MM.1S (cell line): ENCODE results near the gene ATF7.

ENCODE experiments used
- DNase-seq: peaks from one replicate; pipeline ENCODE4 v3.0.0-alpha.2; 2015
- H2AFZ ChIP-seq: fragments of 300-600 bp; sonication (generic); 2 replicates; pipeline ENCODE4 v1.6.0; 2016; ENCODE audit warnings: antibody characterized with exemption, low read length
- H3F3A ChIP-seq: fragments of 300-600 bp; sonication (generic); 2 replicates; pipeline ENCODE4 v1.6.1; 2016; ENCODE audit warnings: mild to moderate bottlenecking, antibody characterized with exemption, low read length, moderate library complexity, mixed read lengths; ENCODE audit not compliant: insufficient read depth
- H3K27ac ChIP-seq: fragments of 300-600 bp; sonication (generic); 2 replicates; pipeline ENCODE4 v1.5.1; 2016; ENCODE audit warnings: mild to moderate bottlenecking, low read length
- H3K27me3 ChIP-seq: fragments of 300-600 bp; sonication (generic); replicated peaks from 2 replicates; pipeline ENCODE4 v1.6.0; 2016; ENCODE audit warnings: low read length; ENCODE audit not compliant: insufficient read depth
- H3K36me3 ChIP-seq: fragments of 300-600 bp; sonication (generic); replicated peaks from 2 replicates; pipeline ENCODE4 v1.6.1; 2016; ENCODE audit warnings: mild to moderate bottlenecking, low read length, mixed read lengths; ENCODE audit not compliant: insufficient read depth
- H3K4me1 ChIP-seq: fragments of 300-600 bp; sonication (generic); 2 replicates; pipeline ENCODE4 v1.6.1; 2016; ENCODE audit warnings: low read length, mixed read lengths
- H3K4me2 ChIP-seq: fragments of 300-600 bp; sonication (generic); 2 replicates; pipeline ENCODE4 v1.6.0; 2016; ENCODE audit warnings: low read depth, low read length
- H3K4me3 ChIP-seq: fragments of 300-600 bp; sonication (generic); 2 replicates; pipeline ENCODE4 v1.5.1; 2016; ENCODE audit warnings: low read length, mixed read lengths
- H3K79me2 ChIP-seq: fragments of 300-600 bp; sonication (generic); 2 replicates; pipeline ENCODE4 v1.6.1; 2016; ENCODE audit warnings: mixed run types, low read length, mixed read lengths
- H3K9ac ChIP-seq: fragments of 300-600 bp; sonication (generic); 2 replicates; pipeline ENCODE4 v1.6.1; 2016; ENCODE audit warnings: low read length, mixed read lengths
- H3K9me2 ChIP-seq: fragments of 300-600 bp; sonication (generic); replicated peaks from 2 replicates; pipeline ENCODE4 v1.6.1; 2016; ENCODE audit warnings: mild to moderate bottlenecking, low read length, mixed read lengths; ENCODE audit not compliant: insufficient read depth
- H3K9me3 ChIP-seq: fragments of 300-600 bp; sonication (generic); replicated peaks from 2 replicates; pipeline ENCODE4 v1.6.1; 2016; ENCODE audit warnings: mild to moderate bottlenecking, low read length, mixed read lengths; ENCODE audit not compliant: insufficient read depth
- H4K20me1 ChIP-seq: fragments of 300-600 bp; sonication (generic); 2 replicates; pipeline ENCODE4 v1.6.1; 2016; ENCODE audit warnings: mild to moderate bottlenecking, low read length, moderate library complexity, mixed read lengths; ENCODE audit not compliant: insufficient read depth
- CTCF ChIP-seq: fragments of 300-600 bp; sonication (generic); IDR thresholded peaks from 2 replicates; pipeline ENCODE4 v1.5.1; 2016; ENCODE audit warnings: antibody characterized with exemption, low read length, mixed read lengths
- EZH2 ChIP-seq: fragments of 300-600 bp; sonication (generic); optimal IDR thresholded peaks from 2 replicates; pipeline ENCODE3; 2017; ENCODE audit warnings: low read depth, mild to moderate bottlenecking, antibody characterized with exemption, low read length, mixed read lengths
- EZH2phosphoT487 ChIP-seq: fragments of 300-600 bp; sonication (generic); IDR thresholded peaks from 2 replicates; pipeline ENCODE4 v1.6.1; 2018; ENCODE audit warnings: antibody characterized with exemption, low read length

Gene ATF7

GRCh38 chr12:53625946-53626701, at the start of gene ATF7:
Gene ATF7, minus strand, starts transcription at chr12:53626382. Its CDS starts 25,382 bp downstream, at chr12:53601000.
- Histone ChIP-seq H3K9me2 (no peaks in the 10 kb centered on the region), H3K79me2 (peaks cover 45% of the 10 kb centered on the region), H3K27me3 (no peaks in the 10 kb centered on the region), H3K4me2 (peak within 1 kb of the TSS; percentile 92), H4K20me1 (no peaks in the 10 kb centered on the region), H3K9me3 (no peaks in the 10 kb centered on the region), H3K36me3 (no peaks in the 10 kb centered on the region), H3K9ac (peak within 1 kb of the TSS; percentile 80), H3K27ac (peak within 1 kb of the TSS; percentile 50; the same call in 1 of the 2 replicates), H3K4me1 (peaks cover 16% of the 10 kb centered on the region), H3F3A (peaks cover 6% of the 10 kb centered on the region; the same call in 1 of the 2 replicates), H3K4me3 (peak within 1 kb of the TSS; percentile 89), H2AFZ (peak within 1 kb of the TSS; percentile 77)
- no peak for TF ChIP-seq CTCF
- TF ChIP-seq EZH2phosphoT487 = no peak
- TF ChIP-seq EZH2 = no peak
- DNase-seq = peak; percentile 96

- Histone ChIP-seq H3K4me3 (peak overlapping the region; percentile 82), H2AFZ (peak overlapping the region; percentile 60), H3K4me1 (peaks cover 7% of the 10 kb centered on the region; the same call in 1 of the 2 replicates), H3K79me2 (peaks cover 32% of the 10 kb centered on the region), H3K36me3 (peaks cover 9% of the 10 kb centered on the region; the same call in 1 of the 2 replicates), H4K20me1 (no peaks in the 10 kb centered on the region), H3K27me3 (peaks cover 22% of the 10 kb centered on the region), H3K9me3 (no peaks in the 10 kb centered on the region), H3K27ac (peak overlapping the region; percentile 75; the same call in 1 of the 2 replicates), H3K9ac (peak overlapping the region; percentile 84), H3K9me2 (no peaks in the 10 kb centered on the region), H3K4me2 (peak overlapping the region; percentile 95), H3F3A (no peaks in the 10 kb centered on the region; the same call in 1 of the 2 replicates)
- no peak for DNase-seq
- no peak for TF ChIP-seq EZH2
- no peak for TF ChIP-seq EZH2phosphoT487
- TF ChIP-seq CTCF = no peak
Measured at GRCh38 chr12:53674977-53675700, 49.0 kb upstream of the ATF7 start.

- Histone ChIP-seq H3K4me3 (no peak overlapping the region), H3K9ac (no peak overlapping the region), H3K4me1 (peaks cover 7% of the 10 kb centered on the region; the same call in 1 of the 2 replicates), H4K20me1 (no peaks in the 10 kb centered on the region), H3K9me3 (no peaks in the 10 kb centered on the region), H3K36me3 (peaks cover 11% of the 10 kb centered on the region; the same call in 1 of the 2 replicates), H3F3A (no peaks in the 10 kb centered on the region), H3K4me2 (no peak overlapping the region), H2AFZ (no peak overlapping the region), H3K9me2 (no peaks in the 10 kb centered on the region), H3K27ac (no peak overlapping the region), H3K79me2 (peaks cover 32% of the 10 kb centered on the region), H3K27me3 (no peaks in the 10 kb centered on the region)
- TF ChIP-seq EZH2 (no peak), EZH2phosphoT487 (no peak), CTCF (no peak)
- DNase-seq = no peak
Measured at GRCh38 chr12:53670971-53671370, 44.8 kb upstream of the ATF7 start.
